Ramos (cell line): ENCODE results near the gene TMEM164.

Experiments used
- in situ Hi-C: fragments of 300-500 bp; cut with MboI; formaldehyde crosslinking; loops from one replicate; pipeline ENCODE4 v1.14.3; 2022; ENCODE audit warnings: low sequenced_read_pairs; ENCODE audit not compliant: unreplicated experiment

TMEM164 gene

DNA sequence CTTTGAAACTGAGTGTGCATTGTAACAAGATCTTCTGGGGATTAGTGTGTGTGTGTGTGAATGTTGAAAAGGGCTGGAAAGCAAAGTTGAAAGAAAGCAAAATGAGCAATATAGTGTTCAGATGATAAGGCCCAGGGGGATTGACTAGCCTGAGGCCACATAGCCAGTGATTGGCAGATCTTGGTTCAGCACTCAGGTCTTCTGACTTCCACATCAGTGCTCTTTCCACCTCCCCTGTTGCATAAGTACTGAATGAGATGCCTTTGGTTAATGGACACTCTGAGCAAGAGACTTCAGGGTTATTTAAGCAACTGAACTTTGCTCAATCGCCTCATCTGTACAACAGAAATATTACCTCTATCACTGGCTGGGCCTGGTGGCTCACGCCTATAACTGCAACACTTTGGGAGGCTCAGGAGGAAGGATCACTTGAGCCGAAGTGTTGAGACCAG, 120.4 kb downstream of the TMEM164 start:
- in situ Hi-C loops, result no loop called here

- in situ Hi-C loops, result no loop called here
Measured at GRCh38 chrX:110125446-110126162, 122.7 kb downstream of the TMEM164 start.

- in situ Hi-C loops, result no loop called here
Measured at GRCh38 chrX:110131031-110131430, 128.1 kb downstream of the TMEM164 start.

- in situ Hi-C loops, result no loop called here
Measured at GRCh38 chrX:110132450-110133114, 129.7 kb downstream of the TMEM164 start.

- in situ Hi-C loops, result no loop called here
Measured at GRCh38 chrX:110133735-110134370, 130.9 kb downstream of the TMEM164 start.

GRCh38 chrX:110135618-110136017, 132.7 kb downstream of the TMEM164 start:
- in situ Hi-C loops, result no loop called here

- in situ Hi-C loops, result no loop called here
Measured at GRCh38 chrX:110136136-110136535, 133.2 kb downstream of the TMEM164 start.

GRCh38 chrX:110138557-110138956, 135.6 kb downstream of the TMEM164 start:
- in situ Hi-C loops, result no loop called here

- in situ Hi-C loops, result no loop called here
Measured at GRCh38 chrX:110139172-110139571, 136.3 kb downstream of the TMEM164 start.

- in situ Hi-C loops, result no loop called here
Measured at GRCh38 chrX:110142096-110142495, 139.2 kb downstream of the TMEM164 start.

GRCh38 chrX:110143454-110144210, 140.7 kb downstream of the TMEM164 start:
- in situ Hi-C loops, result no loop called here

DNA sequence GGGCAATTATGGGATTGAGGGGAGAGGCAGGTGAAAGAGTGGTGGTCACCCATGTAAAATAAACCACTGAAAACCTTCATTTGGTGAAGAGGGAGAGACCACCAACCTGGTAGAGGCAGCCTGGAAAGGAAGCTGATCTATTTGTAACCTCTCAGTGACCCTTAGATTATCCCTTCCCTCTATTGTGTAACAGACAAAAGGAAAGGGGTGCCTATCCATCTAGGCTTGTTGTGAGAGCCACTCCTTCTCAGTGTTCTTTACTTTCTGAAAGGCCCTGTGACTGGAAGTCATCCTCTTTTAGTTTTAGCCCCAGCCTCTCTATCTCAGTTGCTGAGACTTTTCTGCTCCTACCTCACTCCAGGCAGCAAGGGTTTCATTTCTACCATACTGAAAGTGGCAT, 142.4 kb downstream of the TMEM164 start:
- in situ Hi-C loops, result no loop called here

DNA sequence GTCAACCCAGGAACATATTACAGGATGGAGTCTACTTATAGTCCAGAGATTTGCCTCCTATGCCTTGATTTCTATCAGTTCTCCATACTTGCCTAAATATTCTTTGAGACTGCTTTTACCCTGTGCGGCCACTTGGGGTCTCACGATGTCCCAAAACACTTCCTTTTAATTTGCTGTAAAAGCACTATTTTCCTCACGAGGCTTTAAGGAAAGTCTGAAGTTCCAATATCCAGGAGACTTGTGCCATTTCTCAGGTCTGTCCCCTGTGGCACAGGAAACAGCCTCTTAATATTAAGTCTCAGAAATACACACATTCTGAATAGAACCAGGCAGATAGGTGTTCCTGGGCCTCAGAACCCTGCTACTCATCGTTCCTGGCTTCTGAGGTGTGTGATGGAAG, 142.9 kb downstream of the TMEM164 start:
- in situ Hi-C loops, result no loop called here

DNA sequence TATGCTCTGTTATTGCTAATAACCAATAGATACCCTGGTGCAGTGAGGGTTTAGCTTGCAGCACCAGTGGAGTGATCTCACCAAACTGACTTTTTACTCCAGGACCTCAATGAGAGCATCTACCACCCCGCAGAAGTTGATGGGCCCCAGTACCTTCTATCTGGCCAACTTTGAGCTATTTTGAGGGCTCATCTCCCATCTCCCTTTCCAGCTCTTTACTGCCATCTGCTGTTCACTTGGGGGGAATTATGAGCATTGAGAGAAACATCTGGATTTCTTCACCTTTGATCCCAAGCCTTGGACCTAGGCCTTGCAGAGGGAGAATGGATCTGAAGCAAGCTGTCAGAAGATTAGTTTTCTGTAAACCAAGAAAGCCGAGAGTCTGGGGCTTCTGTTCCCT, 143.6 kb downstream of the TMEM164 start:
- in situ Hi-C loops, result no loop called here

DNA sequence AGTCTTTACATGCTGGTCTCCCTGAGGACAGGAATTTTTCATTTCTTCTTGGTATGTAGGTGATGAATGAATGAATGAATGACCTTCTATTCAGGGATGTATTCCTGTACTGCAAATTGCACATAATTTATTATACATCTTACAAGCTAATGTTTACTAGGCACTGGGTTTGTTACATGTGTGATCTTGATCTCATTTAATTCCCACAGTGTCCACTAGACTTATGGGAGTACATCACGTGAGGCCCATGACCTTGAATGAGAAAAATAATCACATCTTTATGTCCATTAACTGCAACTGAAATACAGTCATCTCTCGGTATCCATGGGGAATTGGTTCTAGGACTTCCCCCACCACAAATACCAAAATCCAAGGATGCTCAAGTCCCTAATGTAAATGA, 150.3 kb downstream of the TMEM164 start:
- in situ Hi-C loops, result loop anchor here (25.0 kb wide), 1 partner anchor 684 kb away; no protein-coding TSS in a partner anchor

DNA sequence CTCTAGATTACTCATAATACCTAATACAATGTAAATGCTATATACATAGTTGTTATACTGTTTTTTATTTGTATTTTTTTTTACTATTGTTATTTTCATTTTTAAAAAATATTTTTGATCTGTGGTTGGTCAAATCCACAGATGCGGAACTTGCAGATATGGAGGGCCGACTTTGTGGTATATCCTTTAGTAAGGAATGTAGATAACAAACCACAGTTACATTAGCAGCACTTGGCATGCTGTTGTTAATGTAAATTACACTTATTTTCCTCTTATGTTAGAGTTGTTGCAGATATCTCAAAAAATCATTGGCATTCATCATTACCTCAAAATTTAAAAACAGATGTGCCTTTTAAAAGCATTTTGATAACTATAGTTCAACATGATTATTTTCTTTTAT, 151.0 kb downstream of the TMEM164 start:
- in situ Hi-C loops, result loop anchor here (25.0 kb wide), 1 partner anchor 683 kb away; no protein-coding TSS in a partner anchor

DNA sequence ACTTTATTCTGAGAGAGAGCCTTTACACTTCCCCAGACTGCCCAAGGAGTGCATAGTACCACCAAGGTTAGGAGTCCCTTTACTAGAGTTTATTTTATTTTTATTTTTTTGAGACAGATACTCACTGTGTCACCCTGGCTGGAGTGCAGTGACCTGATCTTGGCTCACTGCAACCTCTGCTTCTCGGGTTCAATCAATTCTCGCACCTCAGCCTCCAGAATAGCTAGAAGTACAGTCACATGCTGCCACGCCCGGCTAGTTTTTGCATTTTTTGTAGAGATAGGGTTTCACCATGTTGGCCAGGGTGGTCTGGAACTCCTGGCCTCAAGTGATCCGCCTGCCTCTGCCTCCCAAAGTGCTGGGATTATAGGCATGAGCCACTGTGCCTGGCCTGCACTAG, 151.4 kb downstream of the TMEM164 start:
- in situ Hi-C loops, result loop anchor here (25.0 kb wide), 1 partner anchor 683 kb away; no protein-coding TSS in a partner anchor

DNA sequence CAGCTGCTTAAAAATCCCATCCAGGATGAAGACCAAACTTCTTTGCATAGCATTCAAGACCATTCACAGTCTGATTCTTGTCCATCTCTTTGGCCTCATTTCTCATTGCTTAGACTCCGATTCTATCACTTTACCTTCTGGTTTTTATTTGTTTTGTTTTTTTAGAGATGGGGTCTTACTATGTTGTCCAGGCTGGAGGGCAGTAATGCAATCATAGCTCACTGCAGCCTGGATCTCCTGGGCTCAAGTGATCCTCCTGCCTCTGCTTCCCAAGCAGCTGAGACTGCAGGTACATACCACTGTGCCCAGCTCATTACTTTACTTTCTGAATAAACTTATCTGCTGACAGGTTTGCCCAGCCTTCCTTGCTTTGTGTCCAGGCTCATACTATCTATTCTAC, 152.8 kb downstream of the TMEM164 start:
- in situ Hi-C loops, result loop anchor here (5.0 to 25.0 kb wide), 2 partner anchors 252 to 682 kb away; no protein-coding TSS in a partner anchor

- in situ Hi-C loops, result loop anchor here (5.0 to 25.0 kb wide), 2 partner anchors 251 to 681 kb away; no protein-coding TSS in a partner anchor
Measured at GRCh38 chrX:110156167-110156754, 153.3 kb downstream of the TMEM164 start.

DNA sequence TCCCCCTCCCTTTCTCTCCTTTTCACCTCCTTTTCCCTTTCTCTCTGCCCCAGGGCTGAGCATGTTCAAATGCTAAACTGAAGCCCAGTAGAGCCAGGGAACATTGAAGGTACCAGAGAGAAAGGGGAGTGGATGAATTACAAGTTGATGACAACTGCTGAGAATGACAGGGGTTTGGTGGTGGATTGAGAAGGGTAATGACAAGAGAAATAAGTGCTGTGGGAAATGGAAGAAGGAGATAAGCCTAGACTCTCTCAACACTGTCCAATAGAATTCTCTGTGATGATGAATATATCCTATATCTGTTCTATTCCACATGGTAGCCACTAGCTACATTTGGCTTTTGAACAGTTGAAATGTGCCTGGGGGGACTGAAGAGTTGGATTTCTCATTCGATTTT, 154.5 kb downstream of the TMEM164 start:
- in situ Hi-C loops, result loop anchor here (5.0 to 25.0 kb wide), 2 partner anchors 250 to 680 kb away; no protein-coding TSS in a partner anchor
